ENCODE results near the gene KNL1.
"Not testable (repeated sequence)": the region's sequence is repeated elsewhere in the genome, so short reads cannot be mapped to it uniquely, and the experiment has no call there.

The KNL1 gene, protein sequence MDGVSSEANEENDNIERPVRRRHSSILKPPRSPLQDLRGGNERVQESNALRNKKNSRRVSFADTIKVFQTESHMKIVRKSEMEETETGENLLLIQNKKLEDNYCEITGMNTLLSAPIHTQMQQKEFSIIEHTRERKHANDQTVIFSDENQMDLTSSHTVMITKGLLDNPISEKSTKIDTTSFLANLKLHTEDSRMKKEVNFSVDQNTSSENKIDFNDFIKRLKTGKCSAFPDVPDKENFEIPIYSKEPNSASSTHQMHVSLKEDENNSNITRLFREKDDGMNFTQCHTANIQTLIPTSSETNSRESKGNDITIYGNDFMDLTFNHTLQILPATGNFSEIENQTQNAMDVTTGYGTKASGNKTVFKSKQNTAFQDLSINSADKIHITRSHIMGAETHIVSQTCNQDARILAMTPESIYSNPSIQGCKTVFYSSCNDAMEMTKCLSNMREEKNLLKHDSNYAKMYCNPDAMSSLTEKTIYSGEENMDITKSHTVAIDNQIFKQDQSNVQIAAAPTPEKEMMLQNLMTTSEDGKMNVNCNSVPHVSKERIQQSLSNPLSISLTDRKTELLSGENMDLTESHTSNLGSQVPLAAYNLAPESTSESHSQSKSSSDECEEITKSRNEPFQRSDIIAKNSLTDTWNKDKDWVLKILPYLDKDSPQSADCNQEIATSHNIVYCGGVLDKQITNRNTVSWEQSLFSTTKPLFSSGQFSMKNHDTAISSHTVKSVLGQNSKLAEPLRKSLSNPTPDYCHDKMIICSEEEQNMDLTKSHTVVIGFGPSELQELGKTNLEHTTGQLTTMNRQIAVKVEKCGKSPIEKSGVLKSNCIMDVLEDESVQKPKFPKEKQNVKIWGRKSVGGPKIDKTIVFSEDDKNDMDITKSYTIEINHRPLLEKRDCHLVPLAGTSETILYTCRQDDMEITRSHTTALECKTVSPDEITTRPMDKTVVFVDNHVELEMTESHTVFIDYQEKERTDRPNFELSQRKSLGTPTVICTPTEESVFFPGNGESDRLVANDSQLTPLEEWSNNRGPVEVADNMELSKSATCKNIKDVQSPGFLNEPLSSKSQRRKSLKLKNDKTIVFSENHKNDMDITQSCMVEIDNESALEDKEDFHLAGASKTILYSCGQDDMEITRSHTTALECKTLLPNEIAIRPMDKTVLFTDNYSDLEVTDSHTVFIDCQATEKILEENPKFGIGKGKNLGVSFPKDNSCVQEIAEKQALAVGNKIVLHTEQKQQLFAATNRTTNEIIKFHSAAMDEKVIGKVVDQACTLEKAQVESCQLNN (N-terminal part only)

DNA sequence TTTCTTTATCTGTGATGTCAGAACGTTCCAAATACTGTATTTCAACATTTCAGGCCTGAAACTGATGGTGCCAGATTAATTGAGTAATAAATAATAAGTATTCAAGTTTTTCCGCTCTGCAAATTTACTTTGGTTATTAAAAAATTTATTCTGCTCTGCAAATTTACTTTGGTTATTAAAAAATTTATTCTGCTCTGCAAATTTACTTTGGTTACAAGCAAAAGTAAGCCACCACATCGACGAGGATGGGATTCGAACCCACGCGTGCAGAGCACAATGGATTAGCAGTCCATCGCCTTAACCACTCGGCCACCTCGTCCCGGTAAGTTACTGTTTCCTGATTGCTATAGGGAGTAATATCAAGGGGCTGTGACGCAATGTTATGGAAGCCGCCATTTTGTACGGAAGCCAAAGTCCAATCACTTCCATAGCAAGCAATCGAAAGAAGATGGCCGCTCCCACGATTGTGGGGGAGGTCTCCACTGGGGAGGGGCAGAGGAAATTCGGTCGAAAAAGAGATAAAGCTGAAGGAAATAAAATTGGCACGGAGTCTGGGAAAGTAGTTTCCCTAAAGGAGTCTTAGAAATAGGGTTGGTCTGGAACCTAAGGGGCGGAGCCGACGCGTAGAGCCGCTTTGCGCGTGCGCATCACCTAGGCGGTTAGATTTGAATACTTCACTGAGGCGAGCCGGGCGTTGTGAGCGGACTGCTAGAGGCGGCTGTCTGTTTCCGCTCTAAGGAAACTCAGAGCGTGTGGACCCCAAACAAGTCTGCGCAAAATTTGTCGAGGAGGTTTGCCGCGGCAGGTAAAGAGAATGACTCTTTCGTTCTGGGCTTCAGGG is at the start of gene KNL1:
Gene KNL1, plus strand, starts transcription at position 662 of the 841 bp plus-strand sequence. CDS start 8,683 bp downstream, outside the sequence.
- DNase-seq (ENCODE audit: low read depth in 2 of 2): peak; percentile 81

DNA sequence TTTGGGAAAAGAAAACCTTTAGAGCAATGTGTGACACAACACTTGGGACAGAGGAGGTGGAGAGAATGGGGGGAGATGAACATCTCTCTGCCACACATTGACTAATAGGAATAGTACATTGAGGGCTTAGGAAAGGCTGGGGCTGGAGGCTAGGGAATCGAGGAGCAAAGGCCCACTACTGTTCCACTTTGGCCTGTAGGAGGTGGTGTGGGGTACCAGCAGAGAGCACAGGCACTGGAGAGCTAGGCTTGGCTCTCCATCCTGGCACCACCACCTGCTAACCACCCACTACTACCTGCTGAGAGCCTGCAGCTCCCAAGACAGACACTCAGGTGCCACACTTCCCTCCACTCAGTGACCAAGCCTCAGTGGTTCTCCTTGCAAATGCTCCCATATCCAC is 48.6 kb upstream of the KNL1 start:
- no peak for DNase-seq (ENCODE audit: low read depth in 2 of 2)

DNA sequence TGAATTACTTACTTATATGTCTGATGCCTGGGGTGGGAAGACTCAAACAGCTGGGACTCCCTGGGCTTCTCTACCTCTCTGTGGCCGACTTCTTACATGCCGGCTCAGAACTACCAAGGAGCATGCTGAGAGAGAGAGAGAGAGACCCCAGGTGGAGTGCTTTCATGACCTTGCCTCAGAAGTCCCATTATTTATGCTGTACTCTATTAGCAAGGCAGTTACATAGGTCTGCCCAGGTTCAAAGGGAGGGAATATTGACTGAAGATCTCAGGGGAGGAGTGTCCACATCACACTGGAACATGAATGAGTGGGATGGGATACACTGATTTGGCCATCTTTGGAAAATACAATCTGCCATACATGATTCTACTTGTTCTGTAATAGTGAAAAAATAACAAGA is 45.4 kb upstream of the KNL1 start:
- DNase-seq (ENCODE audit: low read depth in 2 of 2): no peak

DNA sequence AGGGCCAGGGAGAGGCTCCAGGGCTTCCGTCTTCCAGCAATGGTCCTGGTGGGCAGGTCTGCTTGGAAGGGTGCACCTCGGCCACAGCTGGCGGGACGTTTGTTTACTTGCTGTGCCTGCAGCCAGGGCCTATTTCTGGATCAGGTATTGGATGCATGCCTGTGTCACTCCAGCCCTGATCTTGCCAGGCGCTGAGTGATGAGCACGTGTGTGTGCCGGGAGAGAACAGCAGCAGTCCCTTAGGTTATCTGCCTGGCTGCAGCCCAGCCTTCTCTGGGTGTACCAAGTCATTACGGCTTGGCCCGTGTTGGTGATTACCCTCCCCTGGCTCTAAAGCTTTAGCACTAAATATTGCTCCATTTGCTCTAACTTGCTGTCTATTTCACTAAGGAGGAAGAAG is 44.2 kb upstream of the KNL1 start:
- no peak for DNase-seq (ENCODE audit: low read depth in 2 of 2)

DNA sequence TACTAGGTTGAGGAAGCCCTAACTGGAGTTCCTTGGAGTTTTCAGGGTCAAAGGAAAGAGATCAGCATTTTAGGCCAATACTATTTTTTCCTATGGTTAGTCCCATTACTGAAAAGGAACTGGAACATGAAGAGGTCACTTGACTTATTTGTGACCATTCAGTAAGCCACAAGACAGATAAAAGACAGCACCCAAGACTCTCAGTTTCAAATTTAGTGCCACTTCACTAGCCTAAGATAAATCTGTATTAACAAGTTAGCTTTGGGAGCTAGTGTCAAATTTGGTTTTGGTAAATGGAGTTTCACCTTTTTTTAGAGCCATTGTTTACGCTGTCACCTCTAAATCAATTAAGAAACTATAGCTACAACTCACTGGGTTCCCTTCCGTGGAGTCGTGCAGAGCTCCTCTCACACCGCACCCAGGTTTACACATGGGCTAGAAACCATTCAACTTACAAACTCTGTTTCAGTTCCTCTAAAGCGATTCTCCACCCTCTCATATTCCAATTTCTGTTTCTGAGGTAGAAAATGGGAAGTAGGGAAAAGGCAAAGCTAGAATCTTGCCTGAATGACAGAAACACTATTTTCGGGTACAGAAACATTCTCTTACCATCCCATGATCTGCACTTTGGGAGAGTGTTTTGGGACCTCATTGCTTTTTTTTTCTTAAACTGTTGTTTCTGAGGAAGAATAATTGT is 43.6 kb upstream of the KNL1 start:
- DNase-seq (ENCODE audit: low read depth in 2 of 2): no peak

DNA sequence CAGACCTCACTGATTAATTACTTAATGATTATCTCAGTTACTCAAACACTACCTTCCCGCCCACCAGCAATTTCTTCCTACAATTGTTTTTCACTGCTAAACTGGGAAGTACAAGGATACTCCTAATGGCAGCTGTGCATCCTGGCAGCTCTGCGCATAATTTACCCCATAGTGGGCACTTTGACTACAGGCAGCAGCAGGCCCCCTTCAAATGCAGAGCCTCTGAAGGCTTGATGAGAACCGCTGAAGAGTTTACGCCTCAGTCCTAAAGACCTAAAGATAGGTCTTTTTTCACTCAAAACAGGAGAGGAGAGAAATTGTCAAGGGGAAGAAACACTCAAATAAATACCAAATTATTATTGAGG is 39.9 kb upstream of the KNL1 start:
- no peak for DNase-seq (ENCODE audit: low read depth in 2 of 2)

DNA sequence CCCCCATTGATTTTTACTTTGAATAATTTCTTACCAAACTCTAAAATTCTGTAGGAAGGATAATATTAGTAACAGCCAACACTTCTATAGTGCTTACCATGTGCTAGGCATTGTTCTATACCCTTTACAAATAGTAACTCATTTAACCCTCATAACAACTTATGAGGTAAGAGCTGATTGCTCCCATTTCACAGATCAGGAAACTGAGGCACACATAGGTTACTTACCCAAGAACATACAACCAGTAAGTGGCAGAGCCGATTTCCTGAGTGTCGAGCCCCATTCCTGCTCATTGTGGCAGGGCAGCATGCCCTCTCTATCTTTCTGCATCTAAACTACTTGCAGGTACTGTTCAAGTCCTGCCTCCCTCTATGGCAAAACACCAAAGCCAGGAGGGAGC is 38.2 kb upstream of the KNL1 start:
- no peak for DNase-seq (ENCODE audit: low read depth in 2 of 2)

DNA sequence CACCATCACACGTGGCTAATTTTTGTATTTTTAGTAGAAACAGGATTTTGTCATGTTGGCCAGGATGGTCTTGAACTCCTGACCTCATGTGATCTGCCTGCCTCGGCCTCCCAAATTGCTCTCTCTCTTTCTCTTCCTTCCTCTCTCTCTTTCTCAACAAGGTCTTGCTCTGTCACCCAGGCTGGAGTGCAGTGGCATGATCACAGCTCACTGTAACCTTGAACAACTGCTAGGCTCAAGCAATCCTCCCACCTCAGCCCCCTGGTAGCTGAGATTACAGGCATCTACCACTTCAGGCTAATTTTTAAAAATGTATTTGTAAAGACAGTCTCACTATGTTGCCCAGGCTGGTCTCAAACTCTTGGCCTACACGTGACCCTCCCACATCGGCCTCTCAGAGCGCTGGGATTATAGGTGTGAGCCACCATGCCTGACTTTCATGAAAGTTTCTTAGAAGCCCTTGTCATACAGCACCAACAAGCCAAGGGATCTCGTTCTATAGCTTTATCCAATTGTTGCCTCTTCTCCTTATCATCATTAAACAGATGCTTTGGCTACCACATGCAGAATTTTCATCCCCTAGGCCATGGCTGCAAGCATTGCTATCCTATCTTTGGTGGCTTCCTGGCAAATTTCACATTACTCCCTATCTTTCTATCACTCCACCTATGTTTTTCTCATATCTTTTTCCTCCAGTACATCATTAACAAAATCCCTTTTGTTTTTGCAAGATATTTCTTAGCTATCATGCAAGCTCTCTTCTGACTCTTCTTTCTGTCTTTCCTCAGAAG is 34.9 kb upstream of the KNL1 start:
- no peak for DNase-seq (ENCODE audit: low read depth in 2 of 2)

DNA sequence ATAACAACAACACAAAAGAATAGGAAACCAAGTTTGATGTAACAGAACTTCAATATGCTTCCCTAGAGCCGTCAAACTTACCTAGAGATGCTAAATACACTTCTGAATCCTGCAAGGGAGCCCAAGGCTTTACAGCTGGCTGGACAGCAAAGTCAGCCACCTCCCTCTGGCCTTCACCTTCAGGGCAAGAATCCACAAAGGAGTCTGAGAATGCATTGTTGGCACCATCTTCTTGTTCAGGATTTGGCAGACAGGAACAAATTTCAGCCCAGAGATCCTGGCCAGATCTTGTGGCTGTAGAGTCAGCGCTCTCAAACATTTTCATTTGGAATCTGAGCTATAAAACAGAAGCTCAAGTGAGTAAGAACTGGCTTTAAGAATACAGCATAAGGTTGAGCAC is 31.4 kb upstream of the KNL1 start:
- DNase-seq (ENCODE audit: low read depth in 2 of 2): no peak

DNA sequence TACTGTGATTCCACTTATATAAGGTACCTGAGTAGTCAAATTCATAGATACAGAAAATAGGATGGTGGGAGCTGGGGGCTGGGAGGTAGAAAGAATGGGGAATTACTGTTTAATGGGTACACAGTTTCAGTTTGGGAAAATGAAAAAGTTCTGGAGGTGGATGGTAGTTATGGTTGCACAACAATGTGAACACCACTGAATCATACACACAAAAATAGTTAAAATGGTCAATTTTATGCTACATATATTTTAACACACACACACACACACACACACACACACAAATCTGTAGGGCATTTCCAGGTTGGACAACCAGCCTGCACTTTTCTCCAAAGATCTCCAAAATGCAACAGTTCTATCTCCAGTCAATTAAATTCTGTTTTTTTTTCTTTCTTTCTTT is 30.6 kb upstream of the KNL1 start:
- DNase-seq (ENCODE audit: low read depth in 2 of 2): no peak

DNA sequence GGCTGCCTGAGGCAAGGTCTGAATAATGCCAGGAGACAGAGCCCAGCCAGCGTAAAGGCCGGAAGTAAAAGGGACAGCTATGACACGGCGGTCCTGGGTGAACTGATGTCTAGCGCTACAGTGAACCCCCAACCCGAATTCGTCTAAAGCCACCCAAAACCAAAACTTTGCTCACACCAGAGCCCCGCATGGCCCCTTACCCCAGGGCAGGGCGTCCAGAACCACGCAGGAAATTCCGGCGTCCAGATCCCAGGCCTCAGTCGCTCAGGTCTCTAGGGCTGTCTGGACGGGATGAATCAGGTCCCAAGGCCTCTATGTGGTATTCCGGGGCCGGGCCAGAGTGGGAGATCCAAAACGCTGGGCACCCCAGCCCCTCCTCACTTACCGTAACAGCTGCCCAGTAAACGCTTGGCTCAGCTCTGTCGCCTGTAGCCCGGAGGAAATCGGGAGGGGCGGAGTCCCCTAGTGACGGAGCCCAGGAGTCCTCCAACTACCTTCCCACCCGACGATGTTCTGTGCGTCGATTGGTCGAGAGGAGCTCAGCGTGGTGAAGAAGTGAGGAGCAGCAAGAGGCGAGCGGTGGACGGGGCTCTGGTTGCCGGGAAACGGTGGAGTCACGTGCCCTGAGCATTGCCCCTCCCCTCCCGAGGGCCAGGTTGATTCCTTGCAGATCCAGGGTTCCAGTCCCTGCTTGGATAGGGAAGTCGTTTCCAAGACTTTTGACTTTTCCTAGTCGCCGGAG is 29.3 kb upstream of the KNL1 start, which contains the start of gene CCDC32:
Gene CCDC32, minus strand, starts transcription at position 452 of the 742 bp plus-strand sequence. CDS start 2,027 bp downstream, outside the sequence.
- DNase-seq (ENCODE audit: low read depth in 2 of 2): peak; percentile 92 to 94

DNA sequence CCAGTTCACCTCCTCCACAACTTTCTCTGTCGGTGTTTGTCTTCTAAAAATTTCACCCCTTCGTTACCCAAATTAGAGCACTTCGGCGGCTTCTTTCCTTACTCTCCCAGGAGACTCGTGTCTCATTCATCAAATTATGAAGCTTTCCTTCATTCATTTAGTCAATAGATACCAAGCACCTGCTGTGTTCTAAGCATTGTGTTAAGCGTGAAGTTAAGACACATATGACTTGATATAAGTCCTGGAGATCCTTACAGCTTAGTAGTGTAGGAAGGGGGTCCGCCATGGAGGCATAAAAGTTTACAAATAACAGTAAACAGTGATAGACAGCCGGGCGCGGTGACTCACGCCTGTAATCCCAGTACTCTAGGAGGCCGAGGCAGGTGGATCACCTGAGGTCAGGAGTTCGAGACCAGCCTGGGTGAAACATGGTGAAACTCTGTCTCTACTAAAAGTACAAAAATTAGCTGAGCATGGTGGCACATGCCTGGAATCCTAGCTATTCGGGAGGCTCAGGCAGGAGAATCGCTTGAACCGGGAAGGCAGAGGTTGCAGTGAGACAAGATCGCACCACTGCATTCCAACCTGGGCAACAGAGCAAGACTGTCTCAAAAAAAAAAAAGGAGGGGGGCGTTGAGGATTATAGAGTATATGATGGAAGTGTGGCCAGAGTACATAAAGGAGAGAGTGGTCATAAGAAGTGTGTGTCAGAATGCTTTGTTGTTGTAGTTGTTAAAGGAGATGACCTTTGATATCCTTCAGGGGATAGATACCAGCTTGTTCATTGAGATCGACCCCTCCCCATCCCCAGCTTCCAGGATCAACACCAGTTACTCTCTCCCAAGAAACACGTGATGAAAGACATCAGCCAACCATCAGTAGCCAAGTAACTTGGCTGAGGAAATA is 28.5 kb upstream of the KNL1 start:
- DNase-seq (ENCODE audit: low read depth in 2 of 2): no peak

DNA sequence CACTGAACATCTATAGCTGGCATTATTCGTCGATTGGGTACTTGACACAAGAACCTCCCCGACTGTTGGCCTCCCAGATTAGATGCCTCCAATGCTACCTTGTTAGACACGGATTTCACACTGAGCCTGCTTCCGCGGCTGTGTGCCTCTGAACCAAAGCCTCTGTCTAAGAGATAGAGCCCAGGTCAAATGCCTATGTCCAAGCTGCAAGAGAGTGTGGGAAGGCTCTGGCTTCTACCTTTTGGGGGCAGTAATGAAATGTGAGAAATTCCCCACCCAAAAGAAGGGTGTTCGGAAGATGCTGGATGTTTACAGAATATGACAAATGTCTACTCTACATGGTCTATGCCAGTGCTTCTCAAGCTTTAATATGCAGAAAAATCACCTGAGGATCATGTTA is 26.9 kb upstream of the KNL1 start:
- no peak for DNase-seq (ENCODE audit: low read depth in 2 of 2)

DNA sequence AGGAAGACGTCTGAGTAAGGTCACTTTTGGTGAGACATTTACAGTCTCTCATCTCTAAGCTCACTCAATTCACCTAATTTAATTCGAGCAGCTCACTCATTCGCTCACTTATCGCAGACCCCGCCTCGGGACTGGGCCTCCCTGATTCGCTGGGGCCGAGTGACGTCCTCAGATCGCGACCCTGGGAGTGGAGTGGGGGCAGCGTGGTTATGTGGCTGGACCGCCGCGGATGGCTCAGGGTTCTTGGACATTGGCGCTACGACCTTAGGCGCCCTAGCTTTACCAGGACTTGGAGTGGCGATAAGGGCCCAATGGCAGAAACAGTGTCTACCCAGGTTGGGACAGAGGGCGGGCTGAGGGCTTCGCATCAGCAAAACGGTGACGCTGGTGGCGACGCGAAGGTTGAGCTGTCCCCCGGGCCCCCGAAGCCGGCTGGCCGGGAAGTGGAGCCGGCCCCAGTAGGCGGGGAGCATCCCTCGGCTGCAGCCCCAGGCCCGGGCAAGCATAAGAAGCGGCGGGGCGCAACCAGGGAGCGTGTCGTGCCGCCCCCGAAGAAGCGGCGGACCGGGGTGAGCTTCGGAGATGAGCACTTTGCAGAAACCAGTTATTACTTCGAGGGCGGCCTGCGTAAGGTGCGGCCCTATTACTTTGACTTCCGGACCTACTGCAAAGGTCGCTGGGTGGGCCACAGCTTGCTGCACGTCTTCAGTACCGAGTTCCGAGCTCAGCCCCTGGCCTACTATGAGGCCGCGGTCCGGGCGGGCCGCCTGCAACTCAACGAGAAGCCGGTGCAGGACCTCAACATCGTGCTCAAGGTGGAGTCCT is 24.7 kb upstream of the KNL1 start, which contains the start of gene RPUSD2:
Gene RPUSD2, plus strand, starts transcription at position 171 of the 825 bp plus-strand sequence. Its CDS starts 39 bp downstream, at position 210.
- peak; percentile 86 to 90 for DNase-seq (ENCODE audit: low read depth in 2 of 2)

DNA sequence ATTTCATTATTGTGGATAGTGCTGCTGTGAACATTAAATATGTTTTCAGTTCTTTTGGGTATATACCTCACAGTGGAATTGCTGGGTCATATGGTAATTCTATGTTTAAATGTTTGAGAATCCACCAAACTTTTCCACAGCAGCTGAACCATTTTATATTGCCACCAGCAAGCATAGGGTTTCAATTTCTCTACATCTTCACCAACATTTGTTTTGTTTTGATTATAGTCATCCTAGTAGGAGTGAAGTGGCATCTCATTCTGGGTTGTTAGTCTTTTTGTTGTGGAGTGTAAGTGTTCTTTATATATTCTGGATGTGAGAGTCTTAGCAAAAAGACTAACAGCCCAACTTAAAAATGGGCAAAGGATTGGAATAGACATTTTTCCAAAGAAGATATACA is 18.9 kb upstream of the KNL1 start:
- DNase-seq (ENCODE audit: low read depth in 2 of 2): no peak

DNA sequence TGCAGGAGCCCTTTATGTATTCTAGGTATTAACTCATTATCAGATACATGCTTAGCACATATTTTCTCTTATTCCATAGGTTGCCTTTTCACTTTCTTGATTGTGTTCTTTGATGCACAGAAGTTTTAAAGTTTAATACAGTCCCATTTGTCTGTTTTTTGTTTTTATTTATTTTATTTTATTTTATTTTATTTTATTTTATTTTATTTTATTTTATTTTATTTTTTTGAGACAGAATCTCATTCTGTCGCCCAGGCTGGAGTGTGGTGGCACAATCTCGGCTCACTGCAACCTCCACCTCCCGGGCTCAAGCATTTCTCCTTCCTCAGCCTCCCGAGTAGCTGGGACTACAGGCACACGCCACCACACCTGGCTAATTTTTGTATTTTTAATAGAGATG is 17.1 kb upstream of the KNL1 start:
- DNase-seq (ENCODE audit: low read depth in 2 of 2): not testable (repeated sequence)

DNA sequence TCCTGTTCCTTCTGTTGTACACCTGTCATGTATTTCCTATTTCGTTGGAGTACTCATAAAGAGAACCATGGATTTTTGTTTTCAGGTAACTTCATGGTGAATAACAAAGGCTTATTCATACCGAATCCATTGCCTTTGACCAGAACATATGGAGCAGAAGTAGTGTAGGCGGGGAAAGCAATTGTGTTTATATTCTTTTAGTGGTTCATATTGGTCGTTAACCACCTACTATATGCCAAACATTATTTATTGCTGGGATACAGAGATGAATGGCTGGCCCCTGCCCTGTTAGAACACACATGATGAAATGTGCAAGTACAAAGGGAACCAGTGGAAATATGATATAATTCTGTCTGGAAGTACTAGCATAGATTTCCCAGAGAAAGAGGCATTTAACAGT is 15.2 kb upstream of the KNL1 start:
- DNase-seq (ENCODE audit: low read depth in 2 of 2): no peak
